Measurements from ENCODE around the gene CACNA1G. TPM values are rescaled to one million over a fixed set of nuclear protein-coding genes. Genes with fewer than 3 reads are reported as not detected.

CACNA1G gene
- total RNA-seq, 1 donor from 2014 or later = 0.19 TPM

- H3K36me3 Mint-ChIP-seq (ENCODE audit: insufficient read depth) = no peaks in the 10 kb centered on the region
Observed at GRCh38 chr17:50633683-50634082, 73.2 kb downstream of the CACNA1G start.

GRCh38 chr17:50634224-50634914 is 73.9 kb downstream of the CACNA1G start, which contains the start of gene ABCC3:
TSS of gene ABCC3 (plus strand) at chr17:50634881. CDS start at chr17:50634937, 56 bp downstream.
- peaks cover 8% of the 10 kb centered on the region for H3K4me1 Mint-ChIP-seq (ENCODE audit: low read depth)
- H3K36me3 Mint-ChIP-seq (ENCODE audit: insufficient read depth) = no peaks in the 10 kb centered on the region
- H3K4me3 Mint-ChIP-seq (ENCODE audit: low read depth) = peak within 1 kb of the TSS; percentile 37
- H3K9me3 Mint-ChIP-seq (ENCODE audit: low read depth) = no peaks in the 10 kb centered on the region
- no peak for TF ChIP-seq CTCF (IDR thresholded peaks at IDR 0.05; ENCODE audit: unreplicated experiment)
- no peak within 1 kb of the TSS for H3K27ac Mint-ChIP-seq
- peaks cover 64% of the 10 kb centered on the region for H3K27me3 Mint-ChIP-seq
- no peak for DNase-seq (ENCODE audit: low spot score, unreplicated experiment)

More at GRCh38 chr17:50633683-50634082, 73.2 kb downstream of the CACNA1G start:
- H3K4me3 Mint-ChIP-seq (ENCODE audit: low read depth) = peak overlapping the region; percentile 5
- no peak for DNase-seq (ENCODE audit: low spot score, unreplicated experiment)
- TF ChIP-seq CTCF (IDR thresholded peaks at IDR 0.05; ENCODE audit: unreplicated experiment) = no peak
- H3K27me3 Mint-ChIP-seq = peaks cover 64% of the 10 kb centered on the region
- no peak overlapping the region for H3K27ac Mint-ChIP-seq
- H3K9me3 Mint-ChIP-seq (ENCODE audit: low read depth) = no peaks in the 10 kb centered on the region
- H3K4me1 Mint-ChIP-seq (ENCODE audit: low read depth) = peaks cover 11% of the 10 kb centered on the region

GRCh38 chr17:50634915-50635731 is 74.6 kb downstream of the CACNA1G start:
- DNase-seq (ENCODE audit: low spot score, unreplicated experiment) = no peak
- Mint-ChIP-seq H3K9me3 (ENCODE audit: low read depth) (no peaks in the 10 kb centered on the region), H3K4me1 (ENCODE audit: low read depth) (peaks cover 8% of the 10 kb centered on the region), H3K27me3 (peaks cover 64% of the 10 kb centered on the region), H3K4me3 (ENCODE audit: low read depth) (peak overlapping the region; percentile 37), H3K36me3 (ENCODE audit: insufficient read depth) (no peaks in the 10 kb centered on the region), H3K27ac (no peak overlapping the region)
- peak; percentile 21 for TF ChIP-seq CTCF (IDR thresholded peaks at IDR 0.05; ENCODE audit: unreplicated experiment)

- no peaks in the 10 kb centered on the region for H3K36me3 Mint-ChIP-seq (ENCODE audit: insufficient read depth)
- no peak overlapping the region for H3K27ac Mint-ChIP-seq
- DNase-seq (ENCODE audit: low spot score, unreplicated experiment) = no peak
- no peak for TF ChIP-seq CTCF (IDR thresholded peaks at IDR 0.05; ENCODE audit: unreplicated experiment)
- peaks cover 64% of the 10 kb centered on the region for H3K27me3 Mint-ChIP-seq
- peaks cover 8% of the 10 kb centered on the region for H3K4me1 Mint-ChIP-seq (ENCODE audit: low read depth)
- H3K4me3 Mint-ChIP-seq (ENCODE audit: low read depth) = no peak overlapping the region
- H3K9me3 Mint-ChIP-seq (ENCODE audit: low read depth) = no peaks in the 10 kb centered on the region
Observed at GRCh38 chr17:50635732-50635981, 75.1 kb downstream of the CACNA1G start.

GRCh38 chr17:50635982-50636803 is 75.7 kb downstream of the CACNA1G start:
- DNase-seq (ENCODE audit: low spot score, unreplicated experiment) = no peak
- no peak overlapping the region for H3K27ac Mint-ChIP-seq
- H3K4me3 Mint-ChIP-seq (ENCODE audit: low read depth) = no peak overlapping the region
- no peaks in the 10 kb centered on the region for H3K9me3 Mint-ChIP-seq (ENCODE audit: low read depth)
- no peak for TF ChIP-seq CTCF (IDR thresholded peaks at IDR 0.05; ENCODE audit: unreplicated experiment)
- no peaks in the 10 kb centered on the region for H3K36me3 Mint-ChIP-seq (ENCODE audit: insufficient read depth)
- H3K27me3 Mint-ChIP-seq = peaks cover 64% of the 10 kb centered on the region
- peaks cover 8% of the 10 kb centered on the region for H3K4me1 Mint-ChIP-seq (ENCODE audit: low read depth)

Measured in progenitor cell of endocrine pancreas (in vitro differentiated cells).